Tibial nerve (tissue), 4 donors: Measurements from ENCODE around the gene TCEA2.

Experiments used
- CTCF ChIP-seq, 5 experiments: fragments of 200-600 bp in 3 of 5; fragments of 450-650 bp in 2 of 5; sonication (generic) in 3 of 5; IDR thresholded peaks; one replicate each; pipeline ENCODE4 v1.5.1; 2016 to 2019; ENCODE audit warnings: antibody characterized with exemption in 5 of 5, mild to moderate bottlenecking in 3 of 5, moderate library complexity in 2 of 5
- EP300 ChIP-seq, 2 donors: sonication (generic); formaldehyde crosslinking; IDR thresholded peaks; one replicate each; pipeline ENCODE4 v1.6.1; 2017; ENCODE audit warnings: antibody characterized with exemption in 2 of 2, mild to moderate bottlenecking in 1 of 2
- POLR2A ChIP-seq, 2 donors: fragments of 450-650 bp; IDR thresholded peaks; one replicate each; pipeline ENCODE4 v1.6.1; 2017; ENCODE audit warnings: antibody characterized with exemption in 2 of 2, mild to moderate bottlenecking in 2 of 2, moderate library complexity in 2 of 2

- no peak for TF ChIP-seq CTCF (IDR thresholded peaks at IDR 0.05)
- no peak for TF ChIP-seq EP300 (IDR thresholded peaks at IDR 0.05)
- no peak for TF ChIP-seq POLR2A (IDR thresholded peaks at IDR 0.05)
Observed at GRCh38 chr20:64084685-64085152, 21.7 kb downstream of the TCEA2 start.
